A549 (cell line): ENCODE data around the gene DTHD1. TPM values are rescaled to one million over a fixed set of nuclear protein-coding genes. Genes with fewer than 3 reads are reported as not detected.

Experiments
- ATAC-seq, 2 experiments: fragments of 200-7000 bp in 1 of 2; fragments of >200 bp in 1 of 2; cut with Nextera tagmentation in 1 of 2; cut with Tn5 transposase in 1 of 2; 3 replicates each; pipeline versions ENCODE4 v1.8.0 to v1.9.1; 2018 to 2020; ENCODE audit warnings: mild to moderate bottlenecking in 1 of 2, moderate library complexity in 1 of 2
- CTCF ChIA-PET: fragments of 300-600 bp; sonication (Branson Sonifier 250); formaldehyde crosslinking; extraction: SDS; loops from one replicate; lab custom pipeline; 2021; ENCODE audit warnings: antibody characterized with exemption, inconsistent platforms; lab: Yijun Ruan, JAX
- POLR2A ChIA-PET: fragments of 350-600 bp; formaldehyde crosslinking; extraction: SDS; loops from one replicate; lab custom pipeline; 2021; ENCODE audit warnings: antibody characterized with exemption, inconsistent platforms; lab: Yijun Ruan, JAX
- DNase-seq, 2 experiments: peaks; one replicate each; pipeline versions ENCODE4 v3.0.0 to v3.0.0-alpha.2; 2011 to 2016; ENCODE audit warnings: low read depth in 1 of 2, low spot score in 1 of 2
- FAIRE-seq: peaks from 2 replicates; lab custom pipeline; 2011; peaks lifted over from hg19 to GRCh38; lab: Jason Lieb, UNC
- H3K27ac ChIP-seq, 2 experiments: fragments of >200 bp; sonication (Bioruptor Twin); formaldehyde crosslinking; 3 replicates each; pipeline ENCODE4 v1.5.1; 2016 to 2017
- H3K4me1 ChIP-seq: fragments of >200 bp; sonication (Bioruptor Twin); formaldehyde crosslinking; 3 replicates; pipeline ENCODE4 v1.6.1; 2016
- H3K4me2 ChIP-seq: fragments of >200 bp; sonication (Bioruptor Twin); formaldehyde crosslinking; 3 replicates; pipeline ENCODE4 v1.6.1; 2016
- H3K4me3 ChIP-seq: fragments of >200 bp; sonication (Bioruptor Twin); formaldehyde crosslinking; 3 replicates; pipeline ENCODE4 v1.5.1; 2016
- H3K9me3 ChIP-seq: fragments of >200 bp; sonication (Bioruptor Twin); formaldehyde crosslinking; 3 replicates; pipeline ENCODE4 v1.6.1; 2016
- BCL3 ChIP-seq: fragments of >200 bp; sonication (Bioruptor Twin); formaldehyde crosslinking; IDR thresholded peaks from 3 replicates; pipeline ENCODE4 v1.6.1; 2016
- CBX2 ChIP-seq: fragments of 200-600 bp; sonication (generic); IDR thresholded peaks from 2 replicates; pipeline ENCODE4 v1.6.1; 2016; ENCODE audit warnings: low read depth, mild to moderate bottlenecking, borderline replicate concordance
- EHF ChIP-seq: fragments of 250-450 bp; sonication (Bioruptor Pico); IDR thresholded peaks from 2 replicates; pipeline ENCODE4 v1.5.0; 2020; ENCODE audit warnings: mild to moderate bottlenecking
- EP300 ChIP-seq, 2 experiments: fragments of >200 bp; sonication (Bioruptor Twin); formaldehyde crosslinking; IDR thresholded peaks; 2 replicates in 1 of 2; 3 replicates in 1 of 2; pipeline ENCODE4 v1.6.1; 2016 to 2017
- FOSB ChIP-seq: fragments of 250-450 bp; sonication (Bioruptor Pico); IDR thresholded peaks from 2 replicates; pipeline ENCODE4 v1.5.0; 2020; ENCODE audit warnings: mild to moderate bottlenecking, moderate library complexity
- FOSL2 ChIP-seq, 2 experiments: fragments of 450-650 bp in 1 of 2; fragments of >200 bp in 1 of 2; sonication (Bioruptor Twin) in 1 of 2; formaldehyde crosslinking; IDR thresholded peaks; 2 replicates each; pipeline versions ENCODE4 v1.5.0 to v1.6.1; 2016 to 2020; ENCODE audit warnings: mild to moderate bottlenecking in 1 of 2, moderate library complexity in 1 of 2
- GATA3 ChIP-seq: IDR thresholded peaks from 2 replicates; pipeline ENCODE4 v1.6.1; 2012; ENCODE audit warnings: borderline replicate concordance
- HDAC2 ChIP-seq: fragments of 200-600 bp; sonication (generic); IDR thresholded peaks from 2 replicates; pipeline ENCODE4 v1.6.1; 2016
- HEYL ChIP-seq: fragments of 250-450 bp; sonication (Bioruptor Pico); IDR thresholded peaks from 2 replicates; pipeline ENCODE4 v1.8.0; 2021; ENCODE audit warnings: mild to moderate bottlenecking, moderate library complexity
- KDM5A ChIP-seq: fragments of 200-600 bp; sonication (generic); IDR thresholded peaks from 2 replicates; pipeline ENCODE4 v1.6.1; 2016; ENCODE audit warnings: antibody characterized with exemption, mild to moderate bottlenecking
- MAFK ChIP-seq: fragments of 450-650 bp; IDR thresholded peaks from 2 replicates; pipeline ENCODE4 v1.6.1; 2014; ENCODE audit not compliant: partially characterized antibody
- NPAS2 ChIP-seq: fragments of 250-450 bp; sonication (Bioruptor Pico); IDR thresholded peaks from 2 replicates; pipeline ENCODE4 v1.8.0; 2022; ENCODE audit warnings: mild to moderate bottlenecking, moderate library complexity, borderline replicate concordance
- RARB ChIP-seq: fragments of 250-450 bp; sonication (Bioruptor Pico); IDR thresholded peaks from 2 replicates; pipeline ENCODE4 v1.8.0; 2021; ENCODE audit warnings: mild to moderate bottlenecking, moderate library complexity
- RCOR1 ChIP-seq: fragments of 150-350 bp; IDR thresholded peaks from 2 replicates; pipeline ENCODE4 v1.6.1; 2014; ENCODE audit warnings: antibody characterized with exemption, low read length, low read depth
- RFX5 ChIP-seq: fragments of 450-650 bp; IDR thresholded peaks from 2 replicates; pipeline ENCODE4 v1.7.1; 2014; ENCODE audit warnings: antibody characterized with exemption, mild to moderate bottlenecking, moderate library complexity
- SREBF2 ChIP-seq: fragments of 450-650 bp; IDR thresholded peaks from 2 replicates; pipeline ENCODE4 v1.6.1; 2014; ENCODE audit warnings: mild to moderate bottlenecking, moderate library complexity
- ZSCAN20 ChIP-seq: fragments of 250-450 bp; sonication (Bioruptor Pico); IDR thresholded peaks from 2 replicates; pipeline ENCODE4 v1.8.0; 2022; ENCODE audit warnings: mild to moderate bottlenecking, moderate library complexity
- WGBS: methylation state at CpG from one replicate; pipeline ENCODE4 v1.1.6; 2017; ENCODE audit errors: missing lambda C conversion rate; 5-methylcytosine and 5-hydroxymethylcytosine counted together
- polyA plus RNA-seq, 4 experiments: library from polyadenylated mRNA; depleted of rRNA in 3 of 4; stranded (reverse); fragments of >200 nt; fragmentation: RNase III in 1 of 4; extraction: RNeasy Plus Mini Kit Qiagen cat#74134 plus additional on column Dnase treatment in 1 of 4; gene quantifications; 2 replicates in 3 of 4; 3 replicates in 1 of 4; pipeline ENCODE4 v1.2.3, GENCODE V29; 2011 to 2017
- TF ChIP-seq, protein P1 (sequence below): fragments of 250-450 bp; sonication (Bioruptor Pico); IDR thresholded peaks from 2 replicates; pipeline ENCODE4 v1.5.0; 2021; ENCODE audit warnings: mild to moderate bottlenecking, moderate library complexity, borderline replicate concordance

Gene DTHD1
- polyA plus RNA-seq, 2 of the 4 experiments (the other 2 are of a cell fraction), result not detected

GRCh38 chr4:36329228-36329627 is 47.8 kb downstream of the DTHD1 start:
- WGBS, result 40% methylated on average over 2 of the region's 2 CpGs
- ChIA-PET POLR2A (no interaction called here), CTCF (no interaction called here)
- no peak for TF ChIP-seq HEYL (CRISPR knock-in tag)
- TF ChIP-seq RCOR1, result no peak
- no peak for TF ChIP-seq KDM5A
- TF ChIP-seq BCL3, result no peak
- no peak for TF ChIP-seq MAFK
- no peak overlapping the region for H3K4me2 ChIP-seq
- FAIRE-seq, result no peak
- H3K27ac ChIP-seq, result no peak overlapping the region
- DNase-seq, result no peak
- no peaks in the 10 kb centered on the region for H3K9me3 ChIP-seq
- ATAC-seq, result no peak
- H3K4me3 ChIP-seq, result no peak overlapping the region
- no peaks in the 10 kb centered on the region for H3K4me1 ChIP-seq

DNA sequence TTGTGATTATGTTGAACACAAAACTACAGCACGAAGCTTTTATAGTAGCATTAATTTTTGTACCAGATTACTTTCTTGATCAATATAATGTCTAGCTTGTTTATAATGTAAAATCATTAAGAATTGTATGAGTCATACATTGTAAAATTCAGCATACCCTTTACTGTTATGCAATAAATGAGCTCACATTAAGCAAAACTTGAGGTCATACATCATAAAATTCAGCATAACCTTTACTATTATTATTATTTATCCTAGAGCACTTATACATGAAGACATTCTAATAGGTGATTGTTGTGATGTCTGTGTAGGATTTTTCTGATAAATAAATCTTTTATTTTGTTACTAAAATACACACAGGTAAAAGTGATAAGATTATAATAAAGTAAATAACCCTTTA is 49.4 kb downstream of the DTHD1 start:
- ChIA-PET CTCF (no interaction called here), POLR2A (no interaction called here)
- Histone ChIP-seq H3K4me1 (no peaks in the 10 kb centered on the region), H3K27ac (no peak overlapping the region), H3K9me3 (no peaks in the 10 kb centered on the region), H3K4me2 (no peak overlapping the region), H3K4me3 (no peak overlapping the region)
- 19% methylated on average over 1 of the region's 1 CpG for whole genome bisulfite sequencing
- TF ChIP-seq CBX2 (no peak), ZSCAN20 (CRISPR knock-in tag) (no peak), FOSB (CRISPR knock-in tag) (no peak)
- FAIRE-seq (no peak), DNase-seq (no peak), ATAC-seq (no peak)

DNA sequence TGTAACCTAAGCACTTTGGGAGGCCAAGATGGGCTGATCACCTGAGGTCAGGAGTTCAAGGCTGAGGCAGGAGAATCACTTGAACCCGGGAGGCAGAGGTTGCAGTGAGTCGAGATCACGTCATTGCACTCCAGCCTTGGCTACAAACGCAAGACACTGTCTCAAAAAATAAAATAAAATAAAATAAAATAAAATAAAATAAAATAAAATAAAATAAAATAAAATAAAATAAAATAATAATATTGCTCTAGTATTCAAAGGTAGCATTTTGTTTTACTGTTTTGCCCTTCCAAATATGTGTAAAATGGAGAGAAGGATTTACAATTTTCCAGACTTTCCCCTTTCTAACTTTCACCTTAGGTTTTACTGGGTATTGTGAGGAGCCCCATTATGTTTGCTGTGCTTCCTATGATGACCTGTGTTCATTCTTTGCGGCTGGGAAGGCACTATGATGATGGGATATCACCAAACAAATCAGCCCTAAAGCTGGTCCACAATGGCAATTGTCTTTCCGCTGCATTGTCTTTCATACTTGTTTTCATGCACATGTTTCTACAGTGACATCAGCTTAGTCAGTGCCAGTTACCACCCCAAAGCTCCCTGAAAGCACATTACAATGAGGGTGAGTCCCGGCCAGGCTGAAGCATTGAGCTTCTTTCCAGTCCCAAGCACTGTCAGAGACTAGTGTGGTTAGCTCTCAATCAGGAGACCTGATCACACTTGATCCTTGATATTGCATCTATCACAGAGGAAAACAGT is 50.8 kb downstream of the DTHD1 start:
- WGBS, result 50% methylated on average over 7 of the region's 7 CpGs
- no peak for ATAC-seq
- H3K4me3 ChIP-seq, result no peak overlapping the region
- FAIRE-seq, result no peak
- ChIA-PET POLR2A (no interaction called here), CTCF (interaction anchor here (1.4 kb wide), 1 partner anchor 160 kb away, joined by 3 read pairs; no protein-coding TSS in a partner anchor)
- no peaks in the 10 kb centered on the region for H3K4me1 ChIP-seq
- DNase-seq, result no peak
- H3K4me2 ChIP-seq, result no peak overlapping the region
- no peak overlapping the region for H3K27ac ChIP-seq
- H3K9me3 ChIP-seq, result no peaks in the 10 kb centered on the region
- no peak for TF ChIP-seq NPAS2 (CRISPR knock-in tag)
- no peak for TF ChIP-seq RFX5
- TF ChIP-seq, protein P1, sequence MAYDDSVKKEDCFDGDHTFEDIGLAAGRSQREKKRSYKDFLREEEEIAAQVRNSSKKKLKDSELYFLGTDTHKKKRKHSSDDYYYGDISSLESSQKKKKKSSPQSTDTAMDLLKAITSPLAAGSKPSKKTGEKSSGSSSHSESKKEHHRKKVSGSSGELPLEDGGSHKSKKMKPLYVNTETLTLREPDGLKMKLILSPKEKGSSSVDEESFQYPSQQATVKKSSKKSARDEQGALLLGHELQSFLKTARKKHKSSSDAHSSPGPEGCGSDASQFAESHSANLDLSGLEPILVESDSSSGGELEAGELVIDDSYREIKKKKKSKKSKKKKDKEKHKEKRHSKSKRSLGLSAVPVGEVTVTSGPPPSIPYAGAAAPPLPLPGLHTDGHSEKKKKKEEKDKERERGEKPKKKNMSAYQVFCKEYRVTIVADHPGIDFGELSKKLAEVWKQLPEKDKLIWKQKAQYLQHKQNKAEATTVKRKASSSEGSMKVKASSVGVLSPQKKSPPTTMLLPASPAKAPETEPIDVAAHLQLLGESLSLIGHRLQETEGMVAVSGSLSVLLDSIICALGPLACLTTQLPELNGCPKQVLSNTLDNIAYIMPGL (CRISPR knock-in tag), result no peak
- TF ChIP-seq EP300 (IDR thresholded peaks at IDR 0.05), result no peak
- no peak for TF ChIP-seq SREBF2
- no peak for TF ChIP-seq GATA3
- no peak for TF ChIP-seq EHF (CRISPR knock-in tag)

DNA sequence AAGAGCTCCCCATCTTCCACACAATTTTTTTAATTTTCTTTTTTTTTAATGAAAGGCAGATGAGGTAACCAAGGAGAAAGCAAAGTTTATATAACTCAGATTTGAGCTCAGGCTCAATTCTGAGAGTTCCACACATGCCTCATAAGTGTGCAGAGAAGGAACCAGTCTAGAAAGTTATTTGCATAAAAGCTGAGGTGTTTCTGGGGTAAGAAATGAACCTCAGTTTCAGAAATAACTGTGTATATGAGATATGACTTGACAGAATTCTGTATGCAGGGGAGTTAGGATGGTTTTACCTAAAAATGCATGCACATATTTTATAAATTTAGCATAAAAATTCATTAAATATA is 51.3 kb downstream of the DTHD1 start:
- Histone ChIP-seq H3K9me3 (no peaks in the 10 kb centered on the region), H3K4me1 (no peaks in the 10 kb centered on the region), H3K4me2 (no peak overlapping the region), H3K4me3 (no peak overlapping the region), H3K27ac (no peak overlapping the region)
- ChIA-PET CTCF (interaction anchor here (1.4 kb wide), 1 partner anchor 160 kb away, joined by 3 read pairs; no protein-coding TSS in a partner anchor), POLR2A (no interaction called here)
- TF ChIP-seq FOSB (CRISPR knock-in tag) (no peak), FOSL2 (IDR thresholded peaks at IDR 0.05) (no peak), FOSL2 (CRISPR knock-in tag; IDR thresholded peaks at IDR 0.05) (no peak), RARB (CRISPR knock-in tag) (no peak), HDAC2 (no peak)
- FAIRE-seq (no peak), ATAC-seq (no peak), DNase-seq (no peak)
